ENCODE measurements around the gene TRABD2B.

GRCh38 chr1:47962750-47963492 is 34.3 kb downstream of the TRABD2B start:
- TF ChIP-seq CTCF (conservative IDR thresholded peaks at IDR 0.05 in 1 of 2, IDR thresholded peaks at IDR 0.05 in 1 of 2; ENCODE audit: low read depth in 1 of 2, low read length in 2 of 2) (no peak), EZH2 (IDR thresholded peaks at IDR 0.05; ENCODE audit: low read length, missing control alignments) (no peak)
